HK-2 (cell line): ENCODE data around the gene IGDCC3.

Source experiments
- DNase-seq: peaks from one replicate; pipeline ENCODE4 v3.0.0-alpha.2; 2018; ENCODE audit not compliant: unreplicated experiment

IGDCC3 gene

GRCh38 chr15:65377976-65378366, at the start of gene IGDCC3:
Gene IGDCC3 (minus strand): TSS chr15:65378002. CDS start chr15:65377788, 214 bp downstream.
- DNase-seq = no peak

- DNase-seq = no peak
Measured at GRCh38 chr15:65426216-65426853, 48.5 kb upstream of the IGDCC3 start.

- no peak for DNase-seq
Measured at GRCh38 chr15:65424683-65425082, 46.9 kb upstream of the IGDCC3 start.

- no peak for DNase-seq
Measured at GRCh38 chr15:65423976-65424679, 46.3 kb upstream of the IGDCC3 start.

GRCh38 chr15:65423150-65423975, 45.6 kb upstream of the IGDCC3 start:
- no peak for DNase-seq

- peak; percentile 62 for DNase-seq
Measured at GRCh38 chr15:65421360-65422215, 43.8 kb upstream of the IGDCC3 start.

- DNase-seq = no peak
Measured at GRCh38 chr15:65420975-65421359, 43.2 kb upstream of the IGDCC3 start.

- no peak for DNase-seq
Measured at GRCh38 chr15:65418596-65418995, 40.8 kb upstream of the IGDCC3 start.

- no peak for DNase-seq
Measured at GRCh38 chr15:65416845-65417416, 39.1 kb upstream of the IGDCC3 start.

- DNase-seq = no peak
Measured at GRCh38 chr15:65414841-65415621, 37.2 kb upstream of the IGDCC3 start.

- no peak for DNase-seq
Measured at GRCh38 chr15:65413760-65414144, 36.0 kb upstream of the IGDCC3 start.

- DNase-seq = no peak
Measured at GRCh38 chr15:65413051-65413759, 35.4 kb upstream of the IGDCC3 start.

- no peak for DNase-seq
Measured at GRCh38 chr15:65412556-65412955, 34.8 kb upstream of the IGDCC3 start.

- DNase-seq = no peak
Measured at GRCh38 chr15:65411465-65412071, 33.8 kb upstream of the IGDCC3 start.

GRCh38 chr15:65410972-65411371, 33.2 kb upstream of the IGDCC3 start:
- DNase-seq = no peak

GRCh38 chr15:65410036-65410435, 32.2 kb upstream of the IGDCC3 start:
- no peak for DNase-seq

GRCh38 chr15:65409036-65409631, 31.3 kb upstream of the IGDCC3 start:
- DNase-seq = peak; percentile 67

- DNase-seq = no peak
Measured at GRCh38 chr15:65408324-65409035, 30.7 kb upstream of the IGDCC3 start.
